ENCODE data around the gene MCUB.
"Not testable (repeated sequence)": the region's sequence is repeated elsewhere in the genome, so short reads cannot be mapped to it uniquely, and the experiment has no call there.

Gene MCUB

GRCh38 chr4:109640644-109641043 lies 80.6 kb downstream of the MCUB start:
- DNase-seq, result no peak

DNA sequence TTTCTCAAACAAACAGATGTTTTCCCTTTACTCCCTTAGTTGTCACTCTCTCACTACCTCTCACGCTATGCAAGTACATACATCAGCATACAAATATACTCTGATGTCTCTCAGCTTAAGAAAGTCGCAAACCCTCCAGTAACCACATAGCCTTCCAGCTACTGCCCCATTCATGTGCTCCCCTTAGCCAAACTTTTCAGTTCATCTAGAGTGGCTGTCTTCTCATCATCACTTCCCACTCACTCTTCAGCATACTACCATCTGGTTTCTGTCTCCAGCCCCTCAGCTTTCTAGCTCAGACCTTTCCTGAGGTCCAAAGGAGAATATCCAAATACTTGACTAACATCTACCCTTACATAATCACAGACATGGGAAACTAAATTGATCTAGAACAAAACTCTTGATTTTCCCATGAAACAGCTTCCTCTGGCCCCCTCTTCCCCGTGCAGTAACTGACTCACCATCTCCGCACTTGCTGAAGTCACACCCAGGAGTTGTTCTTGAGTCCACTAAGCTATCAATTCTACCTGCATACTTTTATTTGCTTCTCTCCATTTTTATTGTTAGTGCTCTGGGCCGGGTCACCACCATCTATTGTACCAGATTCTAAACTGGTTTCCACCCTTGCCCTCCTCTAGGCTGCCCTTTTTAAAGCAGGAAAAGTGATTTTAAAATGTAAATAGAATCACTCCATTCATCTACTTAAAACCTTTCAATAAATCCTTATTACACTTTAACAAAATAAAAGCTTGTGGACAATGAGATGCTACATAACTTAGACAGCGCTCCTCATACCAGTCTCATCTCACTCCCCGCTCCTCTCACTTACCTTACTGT lies 86.0 kb downstream of the MCUB start:
- no peak for DNase-seq

GRCh38 chr4:109648266-109648996 lies 88.4 kb downstream of the MCUB start:
- no peak for DNase-seq

GRCh38 chr4:109648997-109649575 lies 89.0 kb downstream of the MCUB start:
- DNase-seq, result no peak

GRCh38 chr4:109649872-109650271 lies 89.8 kb downstream of the MCUB start:
- no peak for DNase-seq

DNA sequence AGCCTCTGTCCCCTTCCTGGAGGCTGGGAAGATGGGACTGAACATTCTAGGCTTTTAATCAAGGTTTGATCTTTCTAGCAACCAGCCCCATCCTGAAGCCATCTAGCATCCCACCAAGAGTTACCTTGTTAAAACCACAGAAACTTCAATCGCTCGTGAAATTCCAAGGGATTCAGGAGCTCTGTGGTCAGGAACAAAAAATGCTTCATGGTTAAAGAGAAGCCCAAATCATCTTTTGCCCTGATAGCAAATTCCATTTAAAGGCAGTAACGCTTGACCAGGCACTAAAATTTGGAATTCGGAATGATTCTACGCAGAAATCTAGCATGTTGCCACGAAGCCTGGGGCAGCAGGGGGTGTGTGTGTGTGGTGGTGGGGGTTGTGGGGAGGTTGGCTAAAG lies 95.3 kb downstream of the MCUB start:
- no peak for DNase-seq

DNA sequence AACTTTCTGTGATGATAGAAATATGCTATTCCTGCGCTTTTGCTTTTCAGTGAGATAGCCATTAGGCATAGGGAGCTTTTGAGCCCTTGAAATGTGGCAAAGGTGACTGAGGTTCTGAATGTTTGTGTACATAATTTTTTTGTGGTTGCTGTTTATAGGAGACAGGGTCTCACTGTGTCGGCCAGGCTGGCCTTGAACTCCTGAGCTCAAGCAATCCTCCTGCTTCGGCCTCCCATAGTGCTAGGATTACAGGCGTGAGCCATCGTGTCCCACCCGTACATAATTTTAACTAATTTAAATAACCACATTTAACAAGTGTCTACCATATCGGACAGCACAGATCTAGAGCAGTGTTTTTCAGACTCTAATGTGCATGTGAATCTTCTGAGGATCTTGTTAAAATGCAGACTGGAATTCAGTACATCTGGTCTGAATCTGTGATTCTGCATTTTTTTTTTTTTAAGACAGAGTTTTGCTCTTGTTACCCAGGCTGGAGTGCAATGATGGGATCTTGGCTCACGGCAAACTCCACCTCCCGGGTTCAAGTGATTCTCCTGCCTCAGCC lies 97.9 kb downstream of the MCUB start:
- no peak for DNase-seq

DNA sequence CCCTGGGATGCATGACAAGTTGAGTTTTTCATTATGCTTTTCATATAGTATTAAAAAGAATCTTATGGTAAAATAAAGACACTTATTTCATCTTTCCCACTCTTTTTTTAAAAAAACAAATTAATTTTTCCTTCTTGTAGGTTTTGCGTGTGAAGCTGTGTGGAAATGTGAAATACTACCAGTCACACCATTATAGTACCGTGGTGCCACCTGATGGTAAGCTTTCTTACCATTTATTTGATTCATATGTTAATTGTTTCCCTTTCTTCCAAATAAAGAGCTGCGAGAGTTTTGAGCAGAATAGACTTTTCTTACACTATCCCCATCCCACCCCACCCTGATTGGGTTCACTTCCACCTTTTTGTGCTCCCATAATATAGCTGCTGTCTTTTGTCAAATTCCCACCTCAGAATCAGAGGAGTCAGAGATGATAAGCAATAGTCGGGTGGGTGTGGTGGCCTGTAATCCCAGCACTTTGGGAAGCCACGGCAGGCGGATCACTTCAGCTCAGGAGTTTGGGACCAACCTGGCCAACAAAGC lies 98.9 kb downstream of the MCUB start:
- DNase-seq, result peak; percentile 38

GRCh38 chr4:109662116-109662515 lies 102.1 kb downstream of the MCUB start:
- no peak for DNase-seq

GRCh38 chr4:109662771-109663170 lies 102.7 kb downstream of the MCUB start:
- no peak for DNase-seq

GRCh38 chr4:109665783-109666485 lies 105.9 kb downstream of the MCUB start:
- no peak for DNase-seq

DNA sequence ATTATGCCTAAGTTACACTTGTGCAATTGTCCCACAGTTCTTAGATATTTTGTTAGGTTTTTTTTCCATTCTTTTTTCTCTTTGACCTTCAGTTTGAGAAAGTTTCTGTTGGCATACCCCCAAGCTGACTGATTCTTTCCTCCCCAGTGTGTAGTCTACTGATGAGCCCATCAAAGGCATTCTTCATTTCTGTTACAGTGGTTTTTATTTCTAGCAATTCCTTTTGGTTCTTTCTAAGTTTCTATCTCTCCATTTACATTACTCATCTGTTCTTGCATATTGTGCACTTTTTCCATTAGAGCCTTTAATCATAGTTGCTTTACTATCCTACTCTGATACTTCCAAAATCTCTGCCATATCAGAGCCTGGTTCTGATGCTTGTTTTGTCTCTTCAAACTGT lies 111.3 kb downstream of the MCUB start:
- DNase-seq, result no peak

DNA sequence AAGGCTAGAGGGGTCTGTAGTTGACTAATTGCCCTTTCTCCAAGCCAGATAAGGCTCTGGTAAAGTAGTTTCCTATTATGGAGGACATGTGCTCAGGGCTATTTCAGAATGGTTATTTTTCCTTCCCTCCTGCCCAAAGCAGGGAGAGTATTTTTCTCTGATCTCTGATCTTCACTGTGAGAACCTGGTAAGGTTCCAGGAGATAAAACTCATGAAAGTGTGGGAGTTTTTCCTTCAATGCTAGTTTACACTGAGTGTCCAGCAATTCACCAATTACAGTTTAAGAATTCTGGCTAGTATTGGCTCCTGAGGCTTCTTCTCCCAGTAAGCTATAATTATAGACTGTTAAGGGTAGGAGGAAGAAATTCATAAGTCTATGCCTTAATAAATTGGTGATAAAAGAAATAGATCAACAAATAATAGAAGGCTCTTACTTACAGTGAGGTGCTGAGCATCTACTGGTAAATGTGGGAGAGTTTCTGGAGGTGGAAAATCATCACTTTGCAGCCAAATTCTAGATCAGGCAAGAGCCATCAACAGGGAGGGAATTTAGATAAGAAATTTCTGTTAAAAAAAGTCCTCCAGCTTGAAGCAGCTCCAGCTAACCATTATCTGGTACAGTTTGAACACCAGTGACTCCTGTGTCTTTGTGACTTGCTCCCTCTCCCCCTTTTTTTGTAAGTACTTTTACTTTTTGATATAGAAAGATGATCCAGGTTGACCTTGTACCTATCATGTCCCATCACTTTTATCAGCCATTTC lies 112.3 kb downstream of the MCUB start:
- DNase-seq, result no peak

DNA sequence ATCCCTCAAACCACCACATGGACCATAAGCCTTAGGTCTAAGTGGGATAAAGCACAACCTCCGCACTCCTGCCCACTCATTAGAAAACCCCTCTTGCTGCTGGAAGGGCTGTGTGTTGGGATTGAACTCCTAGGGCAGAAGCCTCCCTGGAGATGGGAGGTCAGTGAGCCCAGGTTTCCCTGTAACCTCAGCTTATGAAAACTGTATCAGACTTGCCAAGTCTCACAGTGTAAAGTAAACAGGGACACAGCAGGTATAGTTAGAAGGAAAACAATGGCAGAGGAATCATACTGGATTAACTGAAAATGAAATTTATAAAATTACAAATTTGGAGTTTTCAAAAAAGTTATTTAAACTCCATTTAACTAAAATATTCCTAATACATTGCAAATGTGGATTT lies 113.3 kb downstream of the MCUB start:
- no peak for DNase-seq

DNA sequence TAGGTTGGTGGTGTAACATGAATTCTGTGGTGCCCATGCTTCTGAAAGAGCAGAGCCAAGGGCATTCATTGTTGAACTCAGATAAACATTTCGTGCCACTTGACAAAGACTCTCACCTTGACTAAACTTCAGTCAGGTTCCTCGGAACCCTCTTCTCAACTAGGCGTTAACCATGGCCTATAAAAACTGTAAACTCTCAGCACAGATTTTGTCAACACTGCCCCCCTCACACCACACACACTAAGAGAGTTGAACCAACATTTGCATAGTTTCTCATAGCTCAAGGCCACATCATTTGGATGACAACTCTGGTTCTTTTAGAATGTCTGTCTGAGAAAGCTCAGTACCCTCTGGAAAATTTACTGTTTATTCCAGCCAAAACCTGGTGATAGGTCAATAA lies 115.1 kb downstream of the MCUB start:
- DNase-seq, result no peak

DNA sequence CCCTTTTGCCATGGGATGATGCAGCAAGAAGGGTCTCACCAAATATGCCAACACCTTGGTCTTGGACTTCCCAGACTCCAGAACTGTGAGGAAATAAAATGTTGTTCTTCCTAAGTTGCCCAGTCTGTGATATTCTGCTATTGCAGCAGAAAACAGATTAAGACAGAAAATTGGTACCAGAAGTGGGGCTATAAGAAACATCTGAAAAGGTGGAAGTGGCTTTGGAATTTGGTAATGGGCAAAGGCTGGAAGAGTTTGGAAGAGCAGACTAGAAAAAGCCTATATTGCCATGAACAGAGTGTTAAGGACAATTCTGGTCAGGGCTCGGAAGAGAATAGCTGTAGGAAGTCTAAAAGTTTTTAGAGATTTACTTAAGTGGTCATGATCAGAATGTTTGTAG lies 115.8 kb downstream of the MCUB start:
- no peak for DNase-seq

- DNase-seq, result no peak
Observed at GRCh38 chr4:109676886-109677285, 116.8 kb downstream of the MCUB start.

DNA sequence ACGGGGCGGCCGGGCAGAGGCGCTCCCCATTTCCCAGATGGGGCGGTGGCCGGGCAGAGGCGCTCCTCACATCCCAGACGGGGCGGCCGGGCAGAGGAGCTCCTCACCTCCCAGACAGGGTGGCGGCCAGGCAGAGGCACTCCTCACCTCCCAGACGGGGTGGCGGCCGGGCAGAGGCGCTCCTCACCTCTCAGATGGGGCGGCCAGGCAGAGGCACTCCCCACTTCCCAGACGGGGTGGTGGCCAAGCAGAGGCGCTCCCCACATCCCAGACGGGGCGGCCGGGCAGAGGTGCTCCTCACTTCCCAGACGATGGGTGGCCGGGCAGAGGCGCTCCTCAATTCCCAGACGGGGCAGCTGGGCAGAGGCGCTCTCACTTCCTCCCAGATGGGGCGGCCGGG lies 118.4 kb downstream of the MCUB start:
- DNase-seq, result not testable (repeated sequence)

- not testable (repeated sequence) for DNase-seq
Observed at GRCh38 chr4:109678925-109679324, 118.9 kb downstream of the MCUB start.

DNA sequence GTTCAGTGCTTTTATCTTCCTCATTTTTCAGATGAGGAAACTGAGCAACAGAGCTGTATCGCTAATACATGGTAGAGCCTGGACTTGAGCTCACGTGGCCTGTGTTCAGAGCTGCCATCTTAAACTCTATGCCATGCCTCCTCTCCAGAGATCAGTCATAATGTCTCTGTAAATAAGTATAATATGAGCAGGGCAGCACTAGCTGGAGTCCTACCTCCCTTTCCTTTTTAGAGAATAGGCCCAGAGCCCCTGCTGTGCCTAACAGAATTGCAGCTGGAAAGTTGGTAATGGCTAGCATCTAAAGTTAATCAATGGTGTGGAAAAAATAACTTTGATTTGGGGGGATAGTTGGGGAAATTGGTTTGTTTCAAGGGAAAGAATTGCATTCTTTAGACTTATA lies 122.8 kb downstream of the MCUB start:
- no peak for DNase-seq

DNA sequence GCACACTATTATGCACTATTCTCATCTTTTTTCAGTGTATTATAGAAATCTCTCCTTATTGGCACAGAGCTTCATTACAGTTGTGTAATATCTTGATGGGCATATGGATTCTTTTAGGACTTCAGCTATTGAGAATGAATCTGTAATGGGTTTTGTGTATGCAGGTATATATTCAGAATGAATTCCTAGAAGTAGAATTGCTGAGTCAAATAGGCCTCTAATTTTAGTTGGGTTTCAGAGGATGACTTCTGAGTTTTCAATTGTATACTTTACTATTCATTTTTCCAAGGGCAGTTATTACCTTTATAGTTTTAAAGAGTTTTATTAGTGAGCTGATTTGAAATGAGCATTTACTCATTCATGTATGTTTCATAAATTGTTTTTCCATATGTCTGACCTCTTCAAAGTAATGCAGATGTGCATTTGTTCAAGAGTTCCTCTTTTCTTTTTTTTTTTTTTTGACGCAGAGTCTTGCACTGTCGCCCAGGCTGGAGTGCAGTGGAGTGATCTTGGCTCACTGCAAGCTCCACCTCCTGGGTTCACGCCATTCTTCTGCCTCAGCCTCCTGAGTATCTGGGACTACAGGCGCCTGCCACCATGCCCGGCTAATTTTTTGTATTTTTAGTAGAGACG lies 123.7 kb downstream of the MCUB start:
- no peak for DNase-seq
